HG03064 (cell line): ENCODE data around the gene SMAD7.

Source experiments
- ATAC-seq: cut with Tn5 transposase; IDR thresholded peaks from one replicate; pipeline ENCODE4 v1.9.1; 2021; ENCODE audit warnings: low read depth; ENCODE audit not compliant: unreplicated experiment

The SMAD7 gene

GRCh38 chr18:48919547-48919946, 31.2 kb downstream of the SMAD7 start:
- no peak for ATAC-seq

- no peak for ATAC-seq
These were observed 31.9 kb downstream of the SMAD7 start for GRCh38 chr18:48918660-48919456.

GRCh38 chr18:48917579-48918517, 32.9 kb downstream of the SMAD7 start:
- ATAC-seq = no peak

- ATAC-seq = no peak
These were observed 34.9 kb downstream of the SMAD7 start for GRCh38 chr18:48915626-48916425.

GRCh38 chr18:48914581-48915251, 36.0 kb downstream of the SMAD7 start:
- no peak for ATAC-seq

GRCh38 chr18:48913775-48914174, 37.0 kb downstream of the SMAD7 start:
- no peak for ATAC-seq

GRCh38 chr18:48913201-48913600, 37.6 kb downstream of the SMAD7 start:
- ATAC-seq = no peak

GRCh38 chr18:48910972-48911545, 39.7 kb downstream of the SMAD7 start:
- no peak for ATAC-seq

- no peak for ATAC-seq
These were observed 41.0 kb downstream of the SMAD7 start for GRCh38 chr18:48909721-48910120.

GRCh38 chr18:48908916-48909315, 41.8 kb downstream of the SMAD7 start:
- no peak for ATAC-seq

- no peak for ATAC-seq
These were observed 45.3 kb downstream of the SMAD7 start for GRCh38 chr18:48905513-48905912.

- ATAC-seq = no peak
These were observed 45.8 kb downstream of the SMAD7 start for GRCh38 chr18:48904847-48905394.

GRCh38 chr18:48904091-48904490, 46.7 kb downstream of the SMAD7 start:
- no peak for ATAC-seq

GRCh38 chr18:48902856-48903601, 47.7 kb downstream of the SMAD7 start:
- ATAC-seq = no peak

- no peak for ATAC-seq
These were observed 48.5 kb downstream of the SMAD7 start for GRCh38 chr18:48902023-48902855.

GRCh38 chr18:48901145-48902022, 49.4 kb downstream of the SMAD7 start:
- no peak for ATAC-seq

GRCh38 chr18:48900469-48900868, 50.3 kb downstream of the SMAD7 start:
- ATAC-seq = no peak
